Esophagus squamous epithelium (tissue), 5 donors: ENCODE results near the gene TMCC1. TPM values are rescaled to one million over a fixed set of nuclear protein-coding genes. Genes with fewer than 3 reads are reported as not detected.
A peak's percentile ranks its signal among the peaks of the same experiment; 100 is the strongest.

Experiments
- DNase-seq: peaks from one replicate; lab custom pipeline; 2025; lab: John Stamatoyannopoulos, UW
- H3K27ac ChIP-seq, 4 donors: fragments of 200-600 bp; sonication (generic); one replicate each; pipeline ENCODE4 v1.5.1; 2016 to 2019; ENCODE audit warnings: mild to moderate bottlenecking in 1 of 4
- H3K27me3 ChIP-seq, 4 donors: fragments of 200-600 bp; sonication (generic); 1 replicate in 3 of 4; 2 replicates in 1 of 4; pipeline versions ENCODE4 v1.5.1 to v1.6.0; 2017 to 2021; ENCODE audit warnings: antibody characterized with exemption in 1 of 4
- H3K36me3 ChIP-seq, 3 donors: fragments of 200-600 bp; sonication (generic); one replicate each; pipeline ENCODE4 v1.5.1; 2016 to 2019
- H3K4me1 ChIP-seq, 3 donors: fragments of 200-600 bp; sonication (generic); one replicate each; pipeline ENCODE4 v1.5.1; 2017 to 2019
- H3K4me3 ChIP-seq, 4 donors: fragments of 200-600 bp; sonication (generic); 1 replicate in 3 of 4; 2 replicates in 1 of 4; pipeline ENCODE4 v1.5.1; 2016 to 2019; ENCODE audit warnings: mild to moderate bottlenecking in 2 of 4, moderate library complexity in 1 of 4
- H3K9me3 ChIP-seq, 3 donors: fragments of 200-600 bp; sonication (generic); one replicate each; pipeline ENCODE4 v1.5.1; 2016 to 2019
- CTCF ChIP-seq, 6 experiments: fragments of 450-650 bp in 4 of 6; fragments of 200-600 bp in 2 of 6; sonication (generic) in 2 of 6; IDR thresholded peaks; one replicate each; pipeline ENCODE4 v1.5.1; 2016 to 2019; ENCODE audit warnings: antibody characterized with exemption in 6 of 6, mild to moderate bottlenecking in 4 of 6, moderate library complexity in 4 of 6
- POLR2A ChIP-seq, 4 donors: fragments of 450-650 bp; IDR thresholded peaks; one replicate each; pipeline ENCODE4 v1.6.1; 2017; ENCODE audit warnings: antibody characterized with exemption in 4 of 4, mild to moderate bottlenecking in 4 of 4, moderate library complexity in 3 of 4
- WGBS, 2 donors: methylation state at CpG; one replicate each; pipeline ENCODE4 v1.1.5; 2018; 5-methylcytosine and 5-hydroxymethylcytosine counted together
- intact Hi-C: fragments of 100-400 bp; cut with DNase I; formaldehyde crosslinking; loops from one replicate; pipeline ENCODE4 v1.15.0; 2022
- total RNA-seq, 4 donors: library from RNA; depleted of rRNA; stranded (reverse); fragments of >200 nt; gene quantifications; one replicate each; pipeline ENCODE4 v1.1.0, GENCODE V29; 2016
- donor health status: DM: yes; HTN: yes; CAD: no.

Gene TMCC1
- total RNA-seq, 4 donors from 2014 or later = 13.1 to 23.5 (median 18.4) TPM

- peak overlapping the region; percentile 90 to 97 (median 94) for H3K27ac ChIP-seq
- WGBS, 2 donors = 0% methylated on average over 2 to 29 of the region's 62 CpGs
- TF ChIP-seq POLR2A (IDR thresholded peaks at IDR 0.05) = peak in 2 of 4 donors; percentile 54 to 58
- peak in 4 of 6 experiments; percentile 1 to 22 (median 4) for TF ChIP-seq CTCF (IDR thresholded peaks at IDR 0.05)
- peaks cover 14 to 56% (median 22%) of the 10 kb centered on the region in 3 donors for H3K4me1 ChIP-seq
- H3K27me3 ChIP-seq = no peaks in the 10 kb centered on the region
- DNase-seq = no peak
- intact Hi-C loops = no loop called here
- H3K4me3 ChIP-seq = peak overlapping the region; percentile 79 to 92 (median 89)
- no peaks in the 10 kb centered on the region for H3K9me3 ChIP-seq
- H3K36me3 ChIP-seq = peaks cover 0 to 11% (median 0%) of the 10 kb centered on the region in 3 donors
Observed at GRCh38 chr3:129892857-129893580, 492 bp downstream of the TMCC1 start.

- Histone ChIP-seq H3K9me3 (no peaks in the 10 kb centered on the region), H3K27me3 (no peaks in the 10 kb centered on the region), H3K27ac (peak overlapping the region; percentile 90 to 97 (median 94)), H3K4me3 (peak overlapping the region; percentile 79 to 92 (median 89)), H3K4me1 (peaks cover 14 to 56% (median 22%) of the 10 kb centered on the region in 3 donors), H3K36me3 (peaks cover 0 to 11% (median 0%) of the 10 kb centered on the region in 3 donors)
- intact Hi-C loops = no loop called here
- no peak for TF ChIP-seq POLR2A (IDR thresholded peaks at IDR 0.05)
- no peak for DNase-seq
- 2 to 8% methylated on average over 10 to 12 of the region's 13 CpGs for WGBS, 2 donors
Observed at GRCh38 chr3:129892486-129892856, 1.0 kb downstream of the TMCC1 start.

GRCh38 chr3:129890891-129891290, 2.6 kb downstream of the TMCC1 start:
- no peak for TF ChIP-seq CTCF (IDR thresholded peaks at IDR 0.05)
- no peak for TF ChIP-seq POLR2A (IDR thresholded peaks at IDR 0.05)
- Histone ChIP-seq H3K9me3 (no peaks in the 10 kb centered on the region), H3K4me1 (peaks cover 14 to 56% (median 22%) of the 10 kb centered on the region in 3 donors), H3K4me3 (no peak overlapping the region), H3K36me3 (peaks cover 0 to 18% (median 0%) of the 10 kb centered on the region in 3 donors), H3K27ac (peak overlapping the region in 1 of 4 donors; percentile 10), H3K27me3 (no peaks in the 10 kb centered on the region)
- 81 to 85% methylated on average over 2 of the region's 2 CpGs for WGBS, 2 donors
- DNase-seq = no peak
- intact Hi-C loops = no loop called here

GRCh38 chr3:129890125-129890524, 3.4 kb downstream of the TMCC1 start:
- DNase-seq = no peak
- Histone ChIP-seq H3K4me3 (no peak overlapping the region), H3K27ac (peak overlapping the region in 1 of 4 donors; percentile 10), H3K4me1 (peaks cover 14 to 56% (median 22%) of the 10 kb centered on the region in 3 donors), H3K36me3 (peaks cover 0 to 18% (median 0%) of the 10 kb centered on the region in 3 donors), H3K27me3 (no peaks in the 10 kb centered on the region), H3K9me3 (no peaks in the 10 kb centered on the region)
- WGBS, 2 donors = 77 to 78% methylated on average over 2 of the region's 2 CpGs
- intact Hi-C loops = no loop called here
- TF ChIP-seq CTCF (IDR thresholded peaks at IDR 0.05) = no peak
- no peak for TF ChIP-seq POLR2A (IDR thresholded peaks at IDR 0.05)

GRCh38 chr3:129888771-129889170, 4.7 kb downstream of the TMCC1 start:
- no peak overlapping the region for H3K27ac ChIP-seq
- WGBS, 2 donors = 48 to 56% methylated on average over 4 to 5 of the region's 5 CpGs
- intact Hi-C loops = no loop called here
- TF ChIP-seq CTCF (IDR thresholded peaks at IDR 0.05) (no peak), POLR2A (IDR thresholded peaks at IDR 0.05) (no peak)
- no peak for DNase-seq
- H3K4me3 ChIP-seq = no peak overlapping the region
- H3K4me1 ChIP-seq = peaks cover 14 to 44% (median 16%) of the 10 kb centered on the region in 3 donors
- peaks cover 0 to 18% (median 0%) of the 10 kb centered on the region in 3 donors for H3K36me3 ChIP-seq
- H3K27me3 ChIP-seq = no peaks in the 10 kb centered on the region
- H3K9me3 ChIP-seq = no peaks in the 10 kb centered on the region
